GM12878 (cell line): ENCODE results near the gene THAP2. TPM values are rescaled to one million over a fixed set of nuclear protein-coding genes. Genes with fewer than 3 reads are reported as not detected.

Experiments used
- CBX3 ChIP-seq: fragments of 200-600 bp; sonication (generic); IDR thresholded peaks from 2 replicates; pipeline ENCODE4 v1.6.1; 2016; ENCODE audit warnings: low read depth, borderline replicate concordance
- CBX5 ChIP-seq: sonication (generic); IDR thresholded peaks from 2 replicates; pipeline ENCODE4 v1.6.1; 2016; ENCODE audit warnings: low read depth, moderate library complexity, mild to moderate bottlenecking, inconsistent platforms
- E2F8 ChIP-seq: fragments of 450-650 bp; IDR thresholded peaks from 2 replicates; pipeline ENCODE4 v1.6.1; 2018; ENCODE audit warnings: mild to moderate bottlenecking, low read depth, moderate library complexity; ENCODE audit not compliant: partially characterized antibody
- EED ChIP-seq: sonication (generic); IDR thresholded peaks from 2 replicates; pipeline ENCODE4 v1.6.1; 2016; ENCODE audit warnings: antibody characterized with exemption, low read depth
- EGR1 ChIP-seq, 2 experiments: IDR thresholded peaks; 1 replicate in 1 of 2; 2 replicates in 1 of 2; pipeline ENCODE4 v1.6.1; 2011 to 2012; ENCODE audit warnings: low read depth in 2 of 2, low read length in 2 of 2, borderline replicate concordance in 1 of 2, mild to moderate bottlenecking in 1 of 2, moderate library complexity in 1 of 2
- ELK1 ChIP-seq: IDR thresholded peaks from 2 replicates; pipeline ENCODE4 v1.6.1; 2012; ENCODE audit warnings: low read depth, low read length, improper control_type of control experiment
- ESRRA ChIP-seq: IDR thresholded peaks from 2 replicates; pipeline ENCODE4 v1.6.1; 2012; ENCODE audit warnings: mild to moderate bottlenecking, low read length, improper control_type of control experiment
- HCFC1 ChIP-seq: fragments of 150-350 bp; IDR thresholded peaks from 2 replicates; pipeline ENCODE4 v1.6.1; 2014; ENCODE audit warnings: low read length
- IRF5 ChIP-seq: fragments of 450-650 bp; IDR thresholded peaks from 2 replicates; pipeline ENCODE4 v1.6.1; 2017; ENCODE audit warnings: borderline replicate concordance
- LARP7 ChIP-seq: fragments of 450-650 bp; IDR thresholded peaks from 2 replicates; pipeline ENCODE4 v1.6.1; 2017; ENCODE audit warnings: mild to moderate bottlenecking
- MTA3 ChIP-seq: IDR thresholded peaks from 2 replicates; pipeline ENCODE4 v1.6.1; 2012; ENCODE audit warnings: low read length, inconsistent platforms, borderline replicate concordance
- NFYA ChIP-seq: IDR thresholded peaks from 2 replicates; pipeline ENCODE4 v1.6.1; 2011; ENCODE audit warnings: low read depth, mild to moderate bottlenecking, low read length, improper control_type of control experiment, borderline replicate concordance
- PKNOX1 ChIP-seq: fragments of 450-650 bp; IDR thresholded peaks from 2 replicates; pipeline ENCODE4 v1.6.1; 2016; ENCODE audit warnings: mild to moderate bottlenecking
- PML ChIP-seq: IDR thresholded peaks from 2 replicates; pipeline ENCODE4 v1.6.1; 2012; ENCODE audit warnings: low read length, inconsistent platforms
- POLR2AphosphoS5 ChIP-seq: IDR thresholded peaks from 2 replicates; pipeline ENCODE4 v1.6.1; 2011; ENCODE audit warnings: mild to moderate bottlenecking, low read length, inconsistent platforms
- SMAD5 ChIP-seq: IDR thresholded peaks from 2 replicates; pipeline ENCODE4 v1.6.1; 2016; ENCODE audit warnings: antibody characterized with exemption, low read depth
- SREBF2 ChIP-seq: IDR thresholded peaks from 2 replicates; pipeline ENCODE4 v1.6.1; 2012; ENCODE audit warnings: mild to moderate bottlenecking, low read length
- TCF12 ChIP-seq: IDR thresholded peaks from 2 replicates; pipeline ENCODE4 v1.6.1; 2011; ENCODE audit warnings: low read depth, mild to moderate bottlenecking, low read length
- ZBTB4 ChIP-seq: fragments of 450-650 bp; formaldehyde crosslinking; IDR thresholded peaks from 2 replicates; pipeline ENCODE4 v1.4.0; 2022; ENCODE audit warnings: mild to moderate bottlenecking, moderate library complexity
- ZNF217 ChIP-seq: fragments of 450-650 bp; IDR thresholded peaks from 2 replicates; pipeline ENCODE4 v1.6.1; 2017; ENCODE audit warnings: antibody characterized with exemption, mild to moderate bottlenecking
- ZNF622 ChIP-seq: fragments of 450-650 bp; IDR thresholded peaks from 2 replicates; pipeline ENCODE4 v1.6.1; 2017; ENCODE audit warnings: mild to moderate bottlenecking, inconsistent platforms
- polyA plus RNA-seq, 11 experiments: library from polyadenylated mRNA; depleted of rRNA in 4 of 11; unstranded in 6 of 11; stranded (reverse) in 5 of 11; fragments of >200 nt; fragmentation: Nextera tagmentation in 4 of 11; fragmentation: Illumina TruSeq in 1 of 11; extraction: Ambion mirVana in 4 of 11; extraction: Trizol in 1 of 11; gene quantifications; 1 replicate in 1 of 11; 2 replicates in 10 of 11; pipeline versions ENCODE4 v1.2.1 to v1.2.3, GENCODE V29; 2011 to 2016; ENCODE audit warnings: inconsistent platforms in 2 of 11, missing spikeins in 2 of 11, low read depth in 1 of 11
- total RNA-seq, 4 experiments: library from RNA; depleted of rRNA in 3 of 4; stranded (reverse); fragments of >200 nt in 3 of 4; fragmentation: Illumina TruSeq in 1 of 4; extraction: Trizol in 1 of 4; gene quantifications; 2 replicates each; pipeline versions ENCODE4 v1.2.1 to v1.2.3, GENCODE V29; 2013 to 2021

THAP2 gene
- total and polyA plus RNA-seq, 10 of the 15 experiments (the other 5 are each of a cell fraction or from before 2014, with no cell fraction given): 4.1 to 18.0 (median 7.3) TPM

GRCh38 chr12:71663561-71664410 lies at the start of gene THAP2, which contains the start of gene ZFC3H1 (continued):
- TF ChIP-seq TCF12: peak; percentile 54; the same call in 1 of the 2 replicates
- TF ChIP-seq EED: no peak
- TF ChIP-seq POLR2AphosphoS5: peak; percentile 94
- peak; percentile 54; the same call in 1 of the 2 replicates for TF ChIP-seq CBX5
- peak; percentile 90 for TF ChIP-seq IRF5
- peak; percentile 87 for TF ChIP-seq SMAD5
- TF ChIP-seq PKNOX1: peak; percentile 66
- peak; percentile 84 for TF ChIP-seq E2F8
- no peak for TF ChIP-seq SREBF2
- peak; percentile 85; the same call in 1 of the 2 replicates for TF ChIP-seq PML
- no peak for TF ChIP-seq ELK1
- peak in 1 of 2 experiments; percentile 92; a peak in 2 of 3 replicates for TF ChIP-seq EGR1 (IDR thresholded peaks at IDR 0.05; ENCODE audit: borderline replicate concordance in 1 of 2, low read depth in 2 of 2, low read length in 2 of 2)
- no peak for TF ChIP-seq ESRRA
- no peak for TF ChIP-seq NFYA
- no peak for TF ChIP-seq ZNF622
- TF ChIP-seq ZNF217: no peak
- TF ChIP-seq HCFC1: peak; percentile 69
- no peak for TF ChIP-seq MTA3
- TF ChIP-seq LARP7: no peak; the same call in 1 of the 2 replicates
- no peak for TF ChIP-seq ZBTB4 (CRISPR knock-in tag)
- no peak for TF ChIP-seq CBX3
